ENCODE results near the gene NUDT8.
"Not testable (repeated sequence)": the region's sequence is repeated elsewhere in the genome, so short reads cannot be mapped to it uniquely, and the experiment has no call there.

The NUDT8 gene

GRCh38 chr11:67592880-67593564 is 36.7 kb downstream of the NUDT8 start:
- no peak for FAIRE-seq
- TF ChIP-seq CTCF (IDR thresholded peaks at IDR 0.05; ENCODE audit: insufficient read depth, missing control alignments): no peak
- DNase-seq (ENCODE audit: insufficient read length, low spot score): no peak

DNA sequence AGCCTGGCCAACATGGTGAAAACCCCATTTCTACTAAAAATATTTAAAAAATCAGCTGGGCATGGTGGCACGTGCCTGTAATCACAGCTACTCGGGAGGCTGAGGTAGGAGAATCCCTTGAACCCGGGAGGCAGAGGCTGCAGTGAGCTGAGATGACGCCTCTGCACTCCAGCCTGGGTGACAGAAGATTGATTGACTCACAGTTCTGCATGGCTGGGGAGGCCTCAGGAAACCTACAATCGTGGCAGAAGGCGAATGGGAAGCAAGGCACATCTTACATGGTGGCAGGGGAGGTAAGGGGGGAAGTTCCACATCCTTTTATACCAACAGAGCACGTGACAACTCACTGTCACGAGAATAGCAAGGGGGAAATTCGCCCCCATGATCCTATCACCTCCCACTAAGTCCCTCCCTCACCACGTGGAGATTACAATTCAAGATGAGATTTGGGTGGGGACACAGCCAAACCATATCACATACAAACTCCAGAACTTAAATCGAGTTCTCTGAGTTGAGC is 40.8 kb downstream of the NUDT8 start:
- DNase-seq (ENCODE audit: insufficient read length, low spot score); FAIRE-seq: not testable (repeated sequence)

GRCh38 chr11:67588136-67588503 is 41.6 kb downstream of the NUDT8 start:
- DNase-seq (ENCODE audit: insufficient read length, low spot score): no peak
- TF ChIP-seq CTCF (IDR thresholded peaks at IDR 0.05; ENCODE audit: insufficient read depth, missing control alignments): no peak
- FAIRE-seq: no peak

DNA sequence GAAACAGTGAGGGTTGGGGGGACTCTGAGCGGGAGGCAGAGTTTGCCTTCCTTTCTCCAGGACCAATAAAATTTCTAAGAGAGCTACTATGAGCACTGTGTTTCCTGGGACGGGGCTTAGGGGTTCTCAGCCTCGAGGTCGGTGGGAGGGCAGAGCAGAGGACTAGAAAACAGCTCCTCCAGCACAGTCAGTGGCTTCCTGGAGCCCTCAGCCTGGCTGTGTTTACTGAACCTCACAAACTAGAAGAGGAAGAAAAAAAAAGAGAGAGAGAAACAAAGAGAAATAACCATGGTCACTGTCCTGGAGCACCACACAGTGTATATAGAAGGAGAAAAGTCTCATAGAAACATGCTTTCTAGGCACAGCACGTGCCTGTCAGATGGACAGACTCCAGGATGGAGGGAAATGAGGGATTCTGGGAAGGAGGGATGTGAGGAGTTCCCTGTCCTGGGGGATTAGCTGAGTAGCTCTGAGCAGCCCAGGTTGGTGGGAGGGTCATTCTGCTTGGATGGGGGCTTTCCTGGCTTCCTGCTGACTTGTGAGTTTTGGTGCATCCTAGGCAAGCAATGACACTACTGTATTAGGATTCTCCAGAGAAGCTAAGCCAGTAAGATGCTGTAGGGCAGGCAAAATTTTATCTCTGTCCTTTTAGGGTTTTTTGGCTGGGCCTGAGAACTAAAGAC is 43.0 kb downstream of the NUDT8 start:
- TF ChIP-seq CTCF (IDR thresholded peaks at IDR 0.05; ENCODE audit: insufficient read depth, missing control alignments): no peak
- FAIRE-seq: no peak
- no peak for DNase-seq (ENCODE audit: insufficient read length, low spot score)

- FAIRE-seq (no peak), DNase-seq (ENCODE audit: insufficient read length, low spot score) (no peak)
- TF ChIP-seq CTCF (IDR thresholded peaks at IDR 0.05; ENCODE audit: insufficient read depth, missing control alignments): no peak
Measured at GRCh38 chr11:67585911-67586310, 43.8 kb downstream of the NUDT8 start.

DNA sequence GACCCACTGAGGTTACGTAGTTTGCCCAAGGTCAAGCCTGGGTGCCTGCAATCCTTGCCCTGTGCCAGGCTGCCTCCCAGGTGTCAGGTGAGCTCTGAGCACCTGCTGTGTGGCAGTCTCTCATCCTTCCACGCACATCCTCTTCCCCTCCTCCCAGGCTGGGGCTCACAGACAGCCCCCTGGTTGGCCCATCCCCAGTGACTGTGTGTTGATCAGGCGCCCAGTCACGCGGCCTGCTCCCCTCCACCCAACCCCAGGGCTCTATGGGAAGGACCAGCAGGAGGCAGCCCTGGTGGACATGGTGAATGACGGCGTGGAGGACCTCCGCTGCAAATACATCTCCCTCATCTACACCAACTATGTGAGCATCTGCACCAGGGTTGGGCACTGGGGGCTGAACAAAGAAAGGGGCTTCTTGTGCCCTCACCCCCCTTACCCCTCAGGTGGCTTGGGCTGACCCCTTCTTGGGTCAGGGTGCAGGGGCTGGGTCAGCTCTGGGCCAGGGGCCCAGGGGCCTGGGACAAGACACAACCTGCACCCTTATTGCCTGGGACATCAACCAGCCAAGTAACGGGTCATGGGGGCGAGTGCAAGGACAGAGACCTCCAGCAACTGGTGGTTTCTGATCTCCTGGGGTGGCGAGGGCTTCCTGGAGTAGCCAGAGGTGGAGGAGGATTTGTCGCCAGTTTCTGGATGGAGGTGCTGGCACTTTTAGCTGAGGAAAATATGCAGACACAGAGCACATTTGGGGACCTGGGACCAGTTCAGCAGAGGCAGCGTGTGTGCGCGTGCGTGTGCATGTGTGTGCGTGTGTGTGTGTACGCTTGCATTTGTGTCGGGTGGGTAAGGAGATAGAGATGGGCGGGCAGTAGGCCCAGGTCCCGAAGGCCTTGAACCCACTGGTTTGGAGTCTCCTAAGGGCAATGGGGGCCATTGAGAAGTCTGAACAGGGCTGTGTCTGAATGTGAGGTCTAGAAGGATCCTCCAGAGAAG is 44.6 kb downstream of the NUDT8 start:
- DNase-seq (ENCODE audit: insufficient read length, low spot score) (no peak), FAIRE-seq (no peak)
- no peak for TF ChIP-seq CTCF (IDR thresholded peaks at IDR 0.05; ENCODE audit: insufficient read depth, missing control alignments)

DNA sequence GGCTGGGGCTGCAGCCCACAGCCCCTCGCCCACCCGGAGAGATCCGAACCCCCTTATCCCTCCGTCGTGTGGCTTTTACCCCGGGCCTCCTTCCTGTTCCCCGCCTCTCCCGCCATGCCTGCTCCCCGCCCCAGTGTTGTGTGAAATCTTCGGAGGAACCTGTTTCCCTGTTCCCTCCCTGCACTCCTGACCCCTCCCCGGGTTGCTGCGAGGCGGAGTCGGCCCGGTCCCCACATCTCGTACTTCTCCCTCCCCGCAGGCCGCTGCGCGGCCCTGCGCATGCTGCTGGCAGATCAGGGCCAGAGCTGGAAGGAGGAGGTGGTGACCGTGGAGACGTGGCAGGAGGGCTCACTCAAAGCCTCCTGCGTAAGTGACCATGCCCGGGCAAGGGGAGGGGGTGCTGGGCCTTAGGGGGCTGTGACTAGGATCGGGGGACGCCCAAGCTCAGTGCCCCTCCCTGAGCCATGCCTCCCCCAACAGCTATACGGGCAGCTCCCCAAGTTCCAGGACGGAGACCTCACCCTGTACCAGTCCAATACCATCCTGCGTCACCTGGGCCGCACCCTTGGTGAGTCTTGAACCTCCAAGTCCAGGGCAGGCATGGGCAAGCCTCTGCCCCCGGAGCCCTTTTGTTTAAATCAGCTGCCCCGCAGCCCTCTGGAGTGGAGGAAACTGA is 45.4 kb downstream of the NUDT8 start:
- DNase-seq (ENCODE audit: insufficient read length, low spot score) (no peak), FAIRE-seq (no peak)
- TF ChIP-seq CTCF (IDR thresholded peaks at IDR 0.05; ENCODE audit: insufficient read depth, missing control alignments): no peak

Measured in D721Med (cell line).